Right lung (tissue), 5 donors: ENCODE results near the gene PFKFB2. TPM values are rescaled to one million over a fixed set of nuclear protein-coding genes. Genes with fewer than 3 reads are reported as not detected.
"Not testable (repeated sequence)": the region's sequence is repeated elsewhere in the genome, so short reads cannot be mapped to it uniquely, and the experiment has no call there.

ENCODE experiments used
- DNase-seq, 2 donors: peaks; one replicate each; pipeline ENCODE4 v3.0.0-alpha.2; 2013
- polyA plus RNA-seq, 5 donors: library from polyadenylated mRNA; unstranded; fragments of 120-200 nt; gene quantifications; one replicate each; pipeline versions ENCODE4 v1.2.1 to v1.2.3, GENCODE V29; 2013; ENCODE audit warnings: inconsistent platforms in 1 of 5, low replicate concordance in 1 of 5; ENCODE audit not compliant: insufficient read length in 5 of 5, insufficient read depth in 1 of 5

The PFKFB2 gene
- polyA plus RNA-seq, 5 donors = 12.6 to 18.4 (median 14.6) TPM

DNA sequence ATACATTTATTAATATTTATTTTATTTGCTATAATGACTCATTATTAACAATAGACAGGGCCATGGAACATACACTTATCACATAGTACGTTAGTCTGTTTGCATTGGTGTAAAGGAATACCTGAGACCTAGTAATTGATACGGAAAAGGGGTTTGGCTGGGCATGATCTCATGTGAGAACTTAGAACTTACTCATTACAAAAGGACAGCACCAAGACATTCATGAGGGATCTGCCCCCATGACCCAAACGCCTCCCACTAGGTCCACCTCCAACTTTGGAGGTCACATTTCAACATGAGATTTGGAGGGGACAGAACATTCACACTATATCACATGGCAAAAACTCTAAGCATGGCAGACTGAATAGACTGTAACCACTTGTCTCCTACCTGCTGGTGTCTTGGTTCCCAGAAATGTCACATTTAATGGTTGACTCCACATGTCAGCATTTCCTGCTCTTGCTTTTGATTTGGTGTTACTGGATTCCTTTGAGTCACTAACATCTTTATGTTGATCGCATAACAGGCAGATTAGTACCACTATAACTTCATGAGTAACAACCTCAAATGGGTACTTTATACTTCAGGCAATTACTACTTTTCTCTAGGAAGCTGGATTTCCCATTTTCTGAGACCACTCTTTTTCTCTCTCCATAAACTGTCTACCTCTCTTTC, 17.1 kb upstream of the PFKFB2 start:
- no peak for DNase-seq

- DNase-seq = no peak
Observed at GRCh38 chr1:207036865-207037264, 16.2 kb upstream of the PFKFB2 start.

DNA sequence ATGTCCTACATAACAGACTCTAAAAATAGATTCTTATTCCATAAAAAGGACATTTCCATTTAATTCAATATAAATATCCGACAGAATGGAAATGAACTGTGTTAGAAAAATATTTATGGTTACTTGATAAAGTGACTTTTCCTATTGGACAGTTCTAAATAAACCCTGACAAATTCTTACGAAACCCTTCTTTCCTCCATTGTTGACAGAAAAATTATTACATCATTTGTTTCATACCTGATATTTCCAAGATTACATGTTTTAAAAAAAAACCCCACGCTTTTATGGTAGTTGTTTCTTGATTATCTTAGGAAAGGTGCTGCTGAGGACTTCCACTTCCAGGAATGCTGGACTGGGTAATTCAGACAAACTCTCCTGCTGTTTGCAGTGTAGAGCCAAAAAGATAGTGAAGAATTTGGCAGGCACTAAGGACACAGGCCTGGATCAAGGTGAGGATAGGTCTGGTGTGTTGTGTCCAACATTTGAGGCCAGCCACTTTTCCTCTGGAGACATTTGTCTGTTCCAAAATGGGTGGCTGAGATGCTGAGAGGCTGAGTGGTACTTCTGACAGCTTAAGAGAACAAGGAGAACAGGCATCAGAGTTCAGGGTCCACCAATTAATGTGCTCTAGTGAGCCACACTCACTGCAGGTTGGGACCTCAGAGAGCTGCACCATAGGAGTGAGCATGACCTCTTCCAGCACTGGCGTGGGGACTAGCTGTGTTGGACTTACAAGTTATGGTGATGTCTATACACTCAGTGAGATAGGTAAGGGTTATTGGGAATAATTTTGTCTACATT, 13.5 kb upstream of the PFKFB2 start:
- no peak for DNase-seq

DNA sequence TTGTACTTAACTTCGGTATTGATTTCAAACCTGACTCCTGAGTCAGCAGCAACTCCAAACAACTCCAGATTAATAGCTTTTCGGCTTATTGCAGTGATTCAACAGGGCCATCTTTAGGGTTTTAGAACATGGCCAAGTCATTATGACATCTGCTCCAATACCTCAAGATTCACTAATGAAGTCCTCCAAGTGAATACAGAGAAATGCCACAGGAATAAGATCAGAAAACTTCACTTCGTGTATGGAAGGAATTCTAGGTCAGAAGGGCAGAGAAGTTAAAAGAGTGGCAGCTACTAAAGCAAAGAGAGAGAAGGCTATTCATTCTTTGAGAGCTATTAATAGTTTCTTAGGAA, 12.9 kb upstream of the PFKFB2 start:
- DNase-seq = no peak

GRCh38 chr1:207041397-207041796, 11.7 kb upstream of the PFKFB2 start:
- DNase-seq = not testable (repeated sequence)

- DNase-seq = no peak
Observed at GRCh38 chr1:207045453-207045852, 7.6 kb upstream of the PFKFB2 start.

- no peak for DNase-seq
Observed at GRCh38 chr1:207047505-207047904, 5.6 kb upstream of the PFKFB2 start.

- no peak for DNase-seq
Observed at GRCh38 chr1:207048041-207048440, 5.0 kb upstream of the PFKFB2 start.

GRCh38 chr1:207049054-207049453, 4.0 kb upstream of the PFKFB2 start:
- DNase-seq = no peak

DNA sequence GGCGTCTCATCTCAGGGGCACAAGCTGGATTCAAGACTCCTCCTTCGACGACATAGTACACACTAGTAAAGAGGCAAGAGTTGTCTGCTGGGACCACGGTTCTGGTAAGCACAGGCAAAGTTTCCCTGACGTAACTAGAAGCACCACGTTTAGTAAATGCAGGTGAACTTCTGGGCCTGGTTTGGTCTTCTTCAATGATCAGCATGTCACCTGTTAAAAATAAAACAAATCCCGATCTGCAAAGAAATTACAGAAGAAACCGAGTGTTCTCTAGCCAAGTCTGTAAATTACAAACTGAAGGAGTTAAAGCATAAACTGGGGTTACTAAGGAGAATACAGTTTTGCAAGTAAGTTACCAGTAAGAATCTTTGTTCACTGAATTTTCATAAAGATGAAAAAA, 3.6 kb upstream of the PFKFB2 start:
- DNase-seq = no peak

DNA sequence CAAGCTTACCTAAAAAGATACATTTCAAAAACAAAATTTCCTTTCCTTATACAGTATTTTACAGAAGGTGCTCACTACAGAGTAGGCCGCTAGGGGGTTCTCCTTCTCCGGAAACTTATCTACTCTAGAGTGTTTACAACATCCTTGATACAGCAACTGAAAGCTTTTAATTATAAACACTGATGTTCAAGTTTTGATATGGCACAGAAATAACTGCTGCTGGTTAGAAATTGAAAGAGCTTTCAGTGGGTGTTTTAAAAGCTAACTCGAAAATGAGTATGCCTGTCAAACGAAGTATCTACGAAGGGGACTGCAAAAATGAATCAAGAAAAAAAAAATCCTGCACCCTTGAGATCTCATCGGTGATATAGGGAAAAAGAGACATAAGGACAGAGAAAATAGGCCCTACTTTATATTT, 3.1 kb upstream of the PFKFB2 start:
- peak in 1 of 2 donors; percentile 40 for DNase-seq

- peak; percentile 91 to 93 for DNase-seq
Observed at GRCh38 chr1:207050480-207051190, 2.4 kb upstream of the PFKFB2 start.

DNA sequence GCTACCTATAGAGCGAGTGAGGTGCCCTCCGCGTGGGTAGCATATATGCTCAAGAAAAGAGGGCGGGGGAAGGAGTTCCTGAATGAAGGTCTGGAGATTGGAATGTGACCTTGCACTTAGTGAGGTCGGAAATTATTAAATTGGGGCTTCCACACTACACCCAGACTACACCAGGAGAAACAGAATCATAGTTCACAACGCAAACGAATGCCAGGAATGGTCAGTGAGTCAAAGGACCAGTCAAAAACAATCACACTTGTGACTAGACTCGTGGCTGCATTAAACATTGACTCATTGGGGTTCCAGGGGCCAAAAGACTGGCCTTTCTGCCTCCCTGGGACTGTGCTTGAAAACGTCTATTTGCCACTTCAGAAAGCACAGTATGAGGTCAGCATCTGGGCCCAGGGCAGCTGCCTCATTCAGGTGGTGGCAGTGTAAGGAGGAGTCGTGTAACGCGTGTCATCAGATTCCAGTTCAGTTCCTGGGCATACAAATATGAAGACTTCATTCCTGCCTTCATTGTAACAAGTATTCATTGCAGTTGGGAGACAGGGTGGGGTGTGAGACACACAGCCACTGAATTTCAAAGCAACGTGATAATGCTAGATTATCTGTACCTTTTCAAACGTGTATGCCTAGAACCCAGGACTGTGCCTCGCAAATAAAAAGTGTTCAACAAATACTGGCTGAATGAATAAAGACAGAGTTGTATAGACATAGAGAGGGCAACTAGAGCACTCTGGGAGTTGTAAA, 1.7 kb upstream of the PFKFB2 start, which contains the start of gene YOD1:
Gene YOD1 (minus strand): TSS at position 18 of the 753 bp plus-strand sequence. CDS start 178 bp downstream, outside the sequence.
- no peak for DNase-seq

DNA sequence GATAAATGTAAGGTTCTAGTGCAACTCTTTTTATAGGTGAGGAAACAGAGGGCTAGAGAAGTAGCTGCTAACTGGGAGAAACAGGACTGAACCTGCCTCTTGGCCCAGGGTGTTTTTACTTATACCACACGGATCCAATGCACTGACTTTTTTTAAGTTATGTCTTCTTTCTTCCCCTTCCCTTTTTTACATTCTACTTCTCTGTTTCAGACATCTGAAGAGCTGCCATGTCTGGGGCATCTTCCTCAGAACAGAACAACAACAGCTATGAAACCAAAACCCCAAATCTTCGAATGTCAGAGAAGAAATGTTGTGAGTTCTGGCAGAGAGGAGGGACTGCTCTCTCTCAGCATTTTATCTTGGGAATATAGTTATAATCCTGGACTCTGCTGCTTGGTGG, 1.4 kb downstream of the PFKFB2 start:
- no peak for DNase-seq

GRCh38 chr1:207055386-207056001, 2.4 kb downstream of the PFKFB2 start:
- DNase-seq = no peak

DNA sequence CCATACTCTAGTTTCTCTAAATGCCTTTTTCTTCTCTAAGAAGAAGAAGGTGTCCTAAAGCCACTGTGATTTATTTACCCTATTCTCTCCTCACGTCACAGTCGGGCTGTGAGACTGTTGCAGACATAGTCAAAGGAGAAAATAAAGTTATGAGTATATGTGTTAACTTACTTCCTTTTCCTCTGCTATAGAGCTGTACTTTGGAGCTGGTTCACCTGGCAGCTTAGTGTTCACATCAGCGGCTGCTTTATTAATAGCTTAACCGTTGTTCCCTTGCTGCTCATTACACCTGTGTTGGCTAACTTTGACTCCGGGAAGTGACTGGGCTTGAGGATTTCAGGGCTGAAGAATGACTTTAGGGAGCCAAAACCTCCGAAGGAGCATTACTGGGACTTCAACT, 3.6 kb downstream of the PFKFB2 start:
- DNase-seq = no peak

DNA sequence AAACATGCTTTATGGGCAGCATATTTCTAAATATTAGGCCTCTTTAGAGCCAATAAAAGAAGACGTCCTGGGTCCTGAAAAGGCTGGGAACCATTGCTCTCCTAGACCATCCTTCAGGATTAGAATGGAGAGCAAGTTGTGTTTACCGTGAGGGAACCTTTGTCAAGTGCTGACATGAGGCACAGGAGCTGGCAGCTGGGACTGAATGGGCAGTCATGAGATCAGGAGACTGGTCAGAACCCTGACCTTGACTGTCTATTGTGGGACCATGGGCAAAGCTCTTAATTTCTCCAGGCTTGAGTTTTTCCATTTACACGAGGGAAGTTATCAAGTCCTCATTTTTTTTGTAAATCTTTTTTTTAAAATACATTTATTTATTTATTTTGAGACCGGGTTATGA, 5.2 kb downstream of the PFKFB2 start:
- DNase-seq = no peak

GRCh38 chr1:207058878-207059867, 6.1 kb downstream of the PFKFB2 start:
- DNase-seq = no peak

- DNase-seq = no peak
Observed at GRCh38 chr1:207059881-207060280, 6.8 kb downstream of the PFKFB2 start.

- no peak for DNase-seq
Observed at GRCh38 chr1:207060596-207060995, 7.5 kb downstream of the PFKFB2 start.
